Measurements from ENCODE around the gene MRPS9. TPM values are rescaled to one million over a fixed set of nuclear protein-coding genes. Genes with fewer than 3 reads are reported as not detected.

MRPS9 gene
- 6.0 and 15.2 TPM in 2 replicates for total RNA-seq (2011; cell fraction: chromatin; rRNA removed; ENCODE audit: low replicate concordance)
- total RNA-seq (2011; cell fraction: nucleolus; rRNA removed), result 6.2 and 7.4 TPM in 2 replicates
- total RNA-seq (2011; cell fraction: nucleoplasm; rRNA removed), result 6.9 and 9.1 TPM in 2 replicates
- total RNA-seq (2014; rRNA removed) (55.1 and 58.0 TPM in 2 replicates), total RNA-seq (2014; rRNA removed; fragmentation: Illumina TruSeq; extraction: Trizol) (65.2 and 65.9 TPM in 2 replicates), total RNA-seq (2015; rRNA removed; fragmentation: Illumina TruSeq; extraction: Trizol) (62.6 and 65.6 TPM in 2 replicates), total RNA-seq (2021) (46.2 and 47.4 TPM in 2 replicates), polyA plus RNA-seq (2011; rRNA removed) (39.1 and 50.8 TPM in 2 replicates), polyA plus RNA-seq (2014; fragmentation: Illumina TruSeq; extraction: Trizol) (65.4 and 81.8 TPM in 2 replicates), polyA plus RNA-seq (2014; fragmentation: Nextera tagmentation; extraction: Ambion mirVana) (100 to 1,000 TPM in 1 of 2 experiments, 10 to 100 TPM in 1; 95.9 to 143 TPM), polyA plus RNA-seq (2014; rRNA removed) (58.2 and 59.4 TPM in 2 replicates), polyA minus RNA-seq (2011; rRNA and poly(A)+ RNA removed) (56.3 and 62.7 TPM in 2 replicates), Bru-seq, nascent RNA (percentile 80 among the genes with signal in this experiment), BruChase-seq, experiment 1, labeled RNA remaining after a 2-hour chase (percentile 81 among the genes with signal in this experiment), BruChase-seq, experiment 2, labeled RNA remaining after a 6-hour chase (percentile 79 among the genes with signal in this experiment)
- polyA plus RNA-seq (2011; cell fraction: cytosol; rRNA removed), result 21.8 and 29.5 TPM in 2 replicates
- 38.4 and 41.3 TPM in 2 replicates for polyA plus RNA-seq (2011; cell fraction: nucleus; rRNA removed)
- polyA plus RNA-seq (2012), result 42.0 and 51.5 TPM in 2 replicates
- polyA minus RNA-seq (2011; cell fraction: cytosol; rRNA and poly(A)+ RNA removed), result 17.1 TPM in 2 replicates
- polyA minus RNA-seq (2011; cell fraction: nucleus; rRNA and poly(A)+ RNA removed), result 9.7 and 14.3 TPM in 2 replicates
- long read RNA-seq, experiment 1, transcript MRPS9-201 (11 exons, 1,500 nt), result major isoform, 176 of 224 reads
- long read RNA-seq, experiment 1, partial matches to known transcripts, result 26 of 224 reads
- long read RNA-seq, experiment 1, other reads (novel, unspliced or antisense), result 22 of 224 reads
- long read RNA-seq, experiment 2, transcript MRPS9-201 (11 exons, 1,500 nt), result major isoform, 45 of 63 reads
- long read RNA-seq, experiment 2, partial matches to known transcripts, result 7 of 63 reads
- long read RNA-seq, experiment 2, other reads (novel, unspliced or antisense), result 9 of 63 reads
- long read RNA-seq, experiment 3, transcript MRPS9-201 (11 exons, 1,500 nt), result major isoform, 114 of 130 reads
- long read RNA-seq, experiment 3, partial matches to known transcripts, result 8 of 130 reads
- long read RNA-seq, experiment 3, other reads (novel, unspliced or antisense), result 8 of 130 reads

DNA sequence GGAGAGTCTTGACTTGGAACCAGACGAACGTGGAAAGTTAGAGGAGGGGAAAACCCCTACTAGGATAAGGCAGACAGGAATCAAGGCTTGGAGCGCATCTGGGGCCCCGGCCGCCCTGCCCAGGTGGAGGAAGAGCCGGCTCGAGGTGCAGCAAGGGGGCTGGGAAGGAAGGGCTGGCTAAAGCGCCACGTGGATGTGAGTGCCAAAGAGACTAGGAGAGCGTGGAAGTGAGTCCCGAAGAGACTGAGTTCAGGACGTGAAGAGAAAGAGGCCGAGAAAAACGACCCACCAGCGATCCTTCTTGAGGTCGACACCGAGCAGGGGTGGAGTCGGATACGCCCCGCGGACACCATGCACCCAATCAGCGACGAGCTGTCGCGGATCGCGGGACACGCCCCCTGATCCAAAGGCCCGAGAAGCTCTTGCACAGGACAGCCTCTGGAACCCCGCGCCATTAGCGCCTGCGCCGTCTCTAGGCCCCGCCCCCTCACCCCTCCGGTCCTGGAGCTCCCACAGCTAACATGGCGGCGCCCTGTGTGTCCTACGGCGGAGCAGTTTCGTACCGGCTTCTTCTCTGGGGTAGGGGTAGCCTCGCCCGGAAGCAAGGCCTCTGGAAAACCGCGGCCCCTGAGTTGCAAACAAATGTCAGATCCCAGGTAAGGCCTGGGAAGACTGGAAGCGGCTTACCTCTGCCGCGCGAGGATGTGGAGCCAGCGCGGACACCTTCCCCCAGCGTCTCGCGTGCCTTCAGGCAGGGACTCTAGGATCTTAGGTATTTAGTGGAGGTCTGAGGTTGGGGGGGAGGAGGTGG is at the start of gene MRPS9:
MRPS9 (plus strand) TSS at position 498 of the 811 bp plus-strand sequence; CDS start at position 522, 24 bp downstream.
- no peaks in the 10 kb centered on the region for H3K9me1 ChIP-seq (ENCODE audit: control insufficient read depth, insufficient read depth, low read length)
- peak within 1 kb of the TSS; percentile 96 for H2AFZ ChIP-seq (ENCODE audit: low read depth, low read length)
- intact Hi-C loops (cut with micrococcal nuclease) (no loop called here), in situ Hi-C loops (cut with MboI) (no loop called here)
- FAIRE-seq, result peak; percentile 97
- POLR2A ChIA-PET, result interaction anchor here (0.9 to 1.9 kb wide), 4 partner anchors 10 to 27 kb away, joined by 3 to 9 read pairs (median 6); no protein-coding TSS in a partner anchor
- H3K27me3 ChIP-seq (ENCODE audit: control insufficient read depth in 2 of 2, insufficient read depth in 2 of 2, low read length in 2 of 2), result no peaks in the 10 kb centered on the region
- no TSS peak for BruUV-seq (replicated peaks)
- 1% methylated on average over 50 of the region's 55 CpGs for WGBS (ENCODE audit: insufficient coverage, low coverage, missing lambda C conversion rate)
- H4K20me1 ChIP-seq (replicated peaks; ENCODE audit: control insufficient read depth, insufficient read depth, low read length), result no peaks in the 10 kb centered on the region
- H3K36me3 ChIP-seq (ENCODE audit: control insufficient read depth, insufficient read depth, low read length), result peaks cover 8% of the 10 kb centered on the region; the same call in 2 of the 3 replicates
- peak within 1 kb of the TSS; percentile 75 for H3K27ac ChIP-seq (ENCODE audit: extremely low read depth, low read depth, low read length)
- H3K4me2 ChIP-seq (ENCODE audit: insufficient read depth, low read length), result peak within 1 kb of the TSS; percentile 97
- H3K9me3 ChIP-seq (replicated peaks; ENCODE audit: control insufficient read depth, insufficient read depth, low read depth, low read length), result no peaks in the 10 kb centered on the region
- H3K79me2 ChIP-seq (ENCODE audit: control insufficient read depth, insufficient read depth, low read length), result peaks cover 46% of the 10 kb centered on the region
- peak; percentile 97 to 98 (median 98) for DNase-seq (ENCODE audit: extremely low read depth in 1 of 4, low spot score in 3 of 4)
- peak; percentile 99 for ATAC-seq
- H3K4me3 ChIP-seq, result peak within 1 kb of the TSS; percentile 79
- CTCF ChIA-PET (ENCODE audit: low intra/inter-chr PET ratio), result no interaction called here
- peaks cover 8 to 15% of the 10 kb centered on the region in 2 experiments; a peak in 3 of 5 replicates for H3K4me1 ChIP-seq (replicated peaks in 1 of 2; ENCODE audit: control insufficient read depth in 2 of 2, insufficient read depth in 2 of 2, low read length in 2 of 2)
- peak within 1 kb of the TSS; percentile 87 to 100 for H3K9ac ChIP-seq (ENCODE audit: insufficient read depth in 1 of 2, low read depth in 2 of 2, low read length in 2 of 2)
- TF ChIP-seq RBBP5 (IDR thresholded peaks at IDR 0.05; ENCODE audit: borderline replicate concordance, insufficient read depth, low read length, poor library complexity, severe bottlenecking) (peak; percentile 96), L3MBTL2 (IDR thresholded peaks at IDR 0.05) (peak; percentile 63), ZFX (CRISPR knock-in tag; IDR thresholded peaks at IDR 0.05) (peak; percentile 60), ZNF644 (tag; IDR thresholded peaks at IDR 0.05; ENCODE audit: low read depth) (no peak), POLR2AphosphoS2 (IDR thresholded peaks at IDR 0.05; ENCODE audit: low read length) (no peak), STAG1 (CRISPR knock-in tag; IDR thresholded peaks at IDR 0.05; ENCODE audit: borderline replicate concordance) (no peak), STAT5A (IDR thresholded peaks at IDR 0.05; ENCODE audit: borderline replicate concordance, low read length) (no peak), NFXL1 (CRISPR knock-in tag; IDR thresholded peaks at IDR 0.05) (no peak)
- TF ChIP-seq, protein P1, sequence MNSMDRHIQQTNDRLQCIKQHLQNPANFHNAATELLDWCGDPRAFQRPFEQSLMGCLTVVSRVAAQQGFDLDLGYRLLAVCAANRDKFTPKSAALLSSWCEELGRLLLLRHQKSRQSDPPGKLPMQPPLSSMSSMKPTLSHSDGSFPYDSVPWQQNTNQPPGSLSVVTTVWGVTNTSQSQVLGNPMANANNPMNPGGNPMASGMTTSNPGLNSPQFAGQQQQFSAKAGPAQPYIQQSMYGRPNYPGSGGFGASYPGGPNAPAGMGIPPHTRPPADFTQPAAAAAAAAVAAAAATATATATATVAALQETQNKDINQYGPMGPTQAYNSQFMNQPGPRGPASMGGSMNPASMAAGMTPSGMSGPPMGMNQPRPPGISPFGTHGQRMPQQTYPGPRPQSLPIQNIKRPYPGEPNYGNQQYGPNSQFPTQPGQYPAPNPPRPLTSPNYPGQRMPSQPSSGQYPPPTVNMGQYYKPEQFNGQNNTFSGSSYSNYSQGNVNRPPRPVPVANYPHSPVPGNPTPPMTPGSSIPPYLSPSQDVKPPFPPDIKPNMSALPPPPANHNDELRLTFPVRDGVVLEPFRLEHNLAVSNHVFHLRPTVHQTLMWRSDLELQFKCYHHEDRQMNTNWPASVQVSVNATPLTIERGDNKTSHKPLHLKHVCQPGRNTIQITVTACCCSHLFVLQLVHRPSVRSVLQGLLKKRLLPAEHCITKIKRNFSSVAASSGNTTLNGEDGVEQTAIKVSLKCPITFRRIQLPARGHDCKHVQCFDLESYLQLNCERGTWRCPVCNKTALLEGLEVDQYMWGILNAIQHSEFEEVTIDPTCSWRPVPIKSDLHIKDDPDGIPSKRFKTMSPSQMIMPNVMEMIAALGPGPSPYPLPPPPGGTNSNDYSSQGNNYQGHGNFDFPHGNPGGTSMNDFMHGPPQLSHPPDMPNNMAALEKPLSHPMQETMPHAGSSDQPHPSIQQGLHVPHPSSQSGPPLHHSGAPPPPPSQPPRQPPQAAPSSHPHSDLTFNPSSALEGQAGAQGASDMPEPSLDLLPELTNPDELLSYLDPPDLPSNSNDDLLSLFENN (IDR thresholded peaks at IDR 0.05; ENCODE audit: low read depth in 2 of 2, low read length in 2 of 2), result 0 out of 4 replicates have a peak, but pooled peaks of 1 of the 2 experiments have one; percentile 49
- TF ChIP-seq, protein P2, sequence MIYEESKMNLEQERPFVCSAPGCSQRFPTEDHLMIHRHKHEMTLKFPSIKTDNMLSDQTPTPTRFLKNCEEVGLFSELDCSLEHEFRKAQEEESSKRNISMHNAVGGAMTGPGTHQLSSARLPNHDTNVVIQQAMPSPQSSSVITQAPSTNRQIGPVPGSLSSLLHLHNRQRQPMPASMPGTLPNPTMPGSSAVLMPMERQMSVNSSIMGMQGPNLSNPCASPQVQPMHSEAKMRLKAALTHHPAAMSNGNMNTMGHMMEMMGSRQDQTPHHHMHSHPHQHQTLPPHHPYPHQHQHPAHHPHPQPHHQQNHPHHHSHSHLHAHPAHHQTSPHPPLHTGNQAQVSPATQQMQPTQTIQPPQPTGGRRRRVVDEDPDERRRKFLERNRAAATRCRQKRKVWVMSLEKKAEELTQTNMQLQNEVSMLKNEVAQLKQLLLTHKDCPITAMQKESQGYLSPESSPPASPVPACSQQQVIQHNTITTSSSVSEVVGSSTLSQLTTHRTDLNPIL (CRISPR knock-in tag; IDR thresholded peaks at IDR 0.05), result no peak

Measured in K562 (cell line).